T-cell (primary cell): ENCODE results near the gene HMG20A. TPM values are rescaled to one million over a fixed set of nuclear protein-coding genes. Genes with fewer than 3 reads are reported as not detected.
A peak's percentile ranks its signal among the peaks of the same experiment; 100 is the strongest.

Source experiments
- ATAC-seq, 4 experiments: fragments of 200-7000 bp in 3 of 4; fragments of 150-1000 bp in 1 of 4; cut with Tn5 transposase; replicated peaks in 1 of 4; 1 replicate in 3 of 4; 2 replicates in 1 of 4; pipeline ENCODE4 v1.10.0; 2021; ENCODE audit warnings: moderate library complexity in 3 of 4, mild to moderate bottlenecking in 2 of 4, moderate number of reproducible peaks in 1 of 4
- CTCF ChIA-PET, 2 donors: fragments of 300-600 bp; sonication (Branson Sonifier 250); formaldehyde crosslinking; loops; one replicate each; lab custom pipeline; 2022; ENCODE audit warnings: antibody characterized with exemption in 2 of 2; lab: Charles Lee
- POLR2A ChIA-PET, 2 donors: fragments of 300-600 bp; sonication (Branson Sonifier 250); formaldehyde crosslinking; loops; one replicate each; lab custom pipeline; 2022; ENCODE audit warnings: antibody characterized with exemption in 2 of 2; lab: Charles Lee
- DNase-seq, 35 experiments: peaks; one replicate each; pipeline versions ENCODE4 v3.0.0 to v3.0.0-alpha.2; 2013 to 2023
- H3K27ac ChIP-seq: one replicate; pipeline ENCODE4 v1.5.1; 2013; ENCODE audit warnings: low read length
- H3K27me3 ChIP-seq, 2 experiments: replicated peaks in 1 of 2; 1 replicate in 1 of 2; 2 replicates in 1 of 2; pipeline versions ENCODE4 v1.6.1 to v1.7.0; 2013; ENCODE audit warnings: low read length in 1 of 2, mixed read lengths in 1 of 2; ENCODE audit not compliant: control insufficient read depth in 2 of 2, insufficient read depth in 2 of 2; ENCODE audit errors: extremely low read depth in 1 of 2
- H3K36me3 ChIP-seq, 2 donors: 1 replicate in 1 of 2; 2 replicates in 1 of 2; pipeline versions ENCODE4 v1.6.1 to v1.7.0; 2013; ENCODE audit warnings: low read length in 1 of 2; ENCODE audit not compliant: control insufficient read depth in 2 of 2, insufficient read depth in 1 of 2; ENCODE audit errors: extremely low read depth in 1 of 2
- H3K4me1 ChIP-seq, 2 experiments: 1 replicate in 1 of 2; 2 replicates in 1 of 2; pipeline versions ENCODE4 v1.6.1 to v1.7.0; 2013; ENCODE audit warnings: low read length in 2 of 2, mixed read lengths in 1 of 2; ENCODE audit not compliant: insufficient read depth in 2 of 2, control insufficient read depth in 1 of 2; ENCODE audit errors: extremely low read depth in 1 of 2
- H3K4me3 ChIP-seq, 2 donors: 1 replicate in 1 of 2; 2 replicates in 1 of 2; pipeline versions ENCODE4 v1.5.1 to v1.7.0; 2013; ENCODE audit warnings: mild to moderate bottlenecking in 2 of 2, low read length in 1 of 2, moderate library complexity in 1 of 2; ENCODE audit not compliant: control insufficient read depth in 1 of 2; ENCODE audit errors: extremely low read depth in 1 of 2
- H3K9me3 ChIP-seq: 2 replicates; pipeline ENCODE4 v1.7.0; 2013
- H3K27ac Mint-ChIP-seq, 2 donors: one replicate each; pipeline ENCODE4 v1.8.0; 2020 to 2021; ENCODE audit warnings: mild to moderate bottlenecking in 2 of 2, mixed read lengths in 2 of 2
- H3K27me3 Mint-ChIP-seq, 2 donors: one replicate each; pipeline ENCODE4 v1.8.0; 2021 to 2022; ENCODE audit warnings: mixed read lengths in 2 of 2
- H3K36me3 Mint-ChIP-seq: one replicate; pipeline ENCODE4 v1.8.0; 2021; ENCODE audit warnings: mixed read lengths
- H3K4me1 Mint-ChIP-seq, 3 donors: one replicate each; pipeline ENCODE4 v1.8.0; 2020 to 2022; ENCODE audit warnings: mixed read lengths in 3 of 3, mild to moderate bottlenecking in 1 of 3
- H3K4me3 Mint-ChIP-seq, 3 donors: one replicate each; pipeline ENCODE4 v1.8.0; 2020 to 2022; ENCODE audit warnings: mild to moderate bottlenecking in 3 of 3, mixed read lengths in 3 of 3, moderate library complexity in 3 of 3
- H3K9me3 Mint-ChIP-seq, 3 donors: one replicate each; pipeline ENCODE4 v1.8.0; 2020 to 2022; ENCODE audit warnings: mixed read lengths in 3 of 3
- WGBS: methylation state at CpG from one replicate; pipeline ENCODE4 v1.1.5; 2013; ENCODE audit warnings: missing lambda C conversion rate; ENCODE audit not compliant: insufficient coverage; 5-methylcytosine and 5-hydroxymethylcytosine counted together
- total RNA-seq, 35 experiments: library from RNA in 6 of 35; stranded (reverse) in 6 of 35; fragments of 120-200 nt in 1 of 35; gene quantifications; one replicate each; pipeline versions ENCODE4 v1.2.1 to v1.2.4 and lab custom pipeline; 2013 to 2026

HMG20A gene
- total RNA-seq, 5 donors from 2014 or later (not counting 1 experiment from before 2014, with no cell fraction given), result 34.2 to 48.3 (median 42.0) TPM

- Histone ChIP-seq H3K27me3 (peaks cover 0 to 3% of the 10 kb centered on the region in 2 experiments), H3K9me3 (no peaks in the 10 kb centered on the region), H3K27ac (no peak overlapping the region), H3K36me3 (no peaks in the 10 kb centered on the region), H3K4me1 (peaks cover 13 to 14% of the 10 kb centered on the region in 2 experiments), H3K4me3 (no peak overlapping the region)
- Mint-ChIP-seq H3K27ac (no peak overlapping the region), H3K4me1 (peaks cover 20 to 25% (median 23%) of the 10 kb centered on the region in 3 donors), H3K9me3 (no peaks in the 10 kb centered on the region), H3K36me3 (no peaks in the 10 kb centered on the region), H3K27me3 (no peaks in the 10 kb centered on the region), H3K4me3 (no peak overlapping the region)
- 100% methylated on average over 1 of the region's 1 CpG for WGBS
- DNase-seq, result no peak
- ChIA-PET POLR2A (no interaction called here), CTCF (no interaction called here)
- ATAC-seq, result no peak
These were observed 3.7 kb upstream of the HMG20A start for GRCh38 chr15:77416954-77417353.

GRCh38 chr15:77417602-77418001 is 3.1 kb upstream of the HMG20A start:
- H3K27ac ChIP-seq, result no peak overlapping the region
- CTCF ChIA-PET, result no interaction called here
- H3K4me1 ChIP-seq, result peaks cover 15 to 17% of the 10 kb centered on the region in 2 experiments
- WGBS, result no CpG with 5 or more reads among the region's 3 CpGs
- peaks cover 0 to 3% of the 10 kb centered on the region in 2 experiments for H3K27me3 ChIP-seq
- ATAC-seq (no peak), DNase-seq (no peak)
- H3K9me3 ChIP-seq, result no peaks in the 10 kb centered on the region
- Mint-ChIP-seq H3K4me3 (peak overlapping the region in 1 of 3 donors; percentile 92), H3K36me3 (no peaks in the 10 kb centered on the region), H3K4me1 (peaks cover 20 to 26% (median 24%) of the 10 kb centered on the region in 3 donors), H3K27me3 (no peaks in the 10 kb centered on the region), H3K27ac (no peak overlapping the region), H3K9me3 (no peaks in the 10 kb centered on the region)
- POLR2A ChIA-PET, result no interaction called here
- no peak overlapping the region for H3K4me3 ChIP-seq
- H3K36me3 ChIP-seq, result no peaks in the 10 kb centered on the region

- no peaks in the 10 kb centered on the region for H3K27me3 Mint-ChIP-seq
- Histone ChIP-seq H3K4me3 (no peak overlapping the region), H3K27me3 (peaks cover 0 to 3% of the 10 kb centered on the region in 2 experiments), H3K4me1 (peaks cover 15 to 17% of the 10 kb centered on the region in 2 experiments), H3K9me3 (no peaks in the 10 kb centered on the region), H3K27ac (no peak overlapping the region), H3K36me3 (no peaks in the 10 kb centered on the region)
- peaks cover 27 to 34% (median 31%) of the 10 kb centered on the region in 3 donors for H3K4me1 Mint-ChIP-seq
- peak overlapping the region; percentile 90 to 92 (median 91) for H3K4me3 Mint-ChIP-seq
- POLR2A ChIA-PET, result no interaction called here
- H3K36me3 Mint-ChIP-seq, result no peaks in the 10 kb centered on the region
- WGBS, result 85% methylated on average over 3 of the region's 8 CpGs
- CTCF ChIA-PET, result interaction anchor here in 1 of 2 donors (0.9 to 1.3 kb wide), 2 partner anchors 121 to 396 kb away, joined by 3 to 4 read pairs; no protein-coding TSS in a partner anchor
- no peaks in the 10 kb centered on the region for H3K9me3 Mint-ChIP-seq
- H3K27ac Mint-ChIP-seq, result peak overlapping the region; percentile 86 to 87
- ATAC-seq (no peak), DNase-seq (no peak)
These were observed 2.2 kb upstream of the HMG20A start for GRCh38 chr15:77418391-77418965.

- Histone ChIP-seq H3K9me3 (no peaks in the 10 kb centered on the region), H3K4me1 (peaks cover 17 to 18% of the 10 kb centered on the region in 2 experiments), H3K36me3 (no peaks in the 10 kb centered on the region), H3K27ac (no peak overlapping the region), H3K4me3 (peak overlapping the region; percentile 56 to 88), H3K27me3 (peaks cover 0 to 3% of the 10 kb centered on the region in 2 experiments)
- peak in 22 of 35 experiments; percentile 0 to 50 (median 6) for DNase-seq
- H3K27ac Mint-ChIP-seq, result peak overlapping the region; percentile 86 to 87
- ChIA-PET POLR2A (no interaction called here), CTCF (interaction anchor here (0.6 to 1.3 kb wide), 3 partner anchors 122 to 1577 kb away, joined by 3 to 4 read pairs (median 4); no protein-coding TSS in a partner anchor)
- peak in 1 of 4 experiments; percentile 27 for ATAC-seq
- H3K4me1 Mint-ChIP-seq, result peaks cover 33 to 41% (median 38%) of the 10 kb centered on the region in 3 donors
- 2% methylated on average over 42 of the region's 72 CpGs for WGBS
- H3K36me3 Mint-ChIP-seq, result no peaks in the 10 kb centered on the region
- H3K27me3 Mint-ChIP-seq, result no peaks in the 10 kb centered on the region
- peak overlapping the region; percentile 90 to 92 (median 91) for H3K4me3 Mint-ChIP-seq
- no peaks in the 10 kb centered on the region for H3K9me3 Mint-ChIP-seq
These were observed 1.5 kb upstream of the HMG20A start for GRCh38 chr15:77418966-77419835.

DNA sequence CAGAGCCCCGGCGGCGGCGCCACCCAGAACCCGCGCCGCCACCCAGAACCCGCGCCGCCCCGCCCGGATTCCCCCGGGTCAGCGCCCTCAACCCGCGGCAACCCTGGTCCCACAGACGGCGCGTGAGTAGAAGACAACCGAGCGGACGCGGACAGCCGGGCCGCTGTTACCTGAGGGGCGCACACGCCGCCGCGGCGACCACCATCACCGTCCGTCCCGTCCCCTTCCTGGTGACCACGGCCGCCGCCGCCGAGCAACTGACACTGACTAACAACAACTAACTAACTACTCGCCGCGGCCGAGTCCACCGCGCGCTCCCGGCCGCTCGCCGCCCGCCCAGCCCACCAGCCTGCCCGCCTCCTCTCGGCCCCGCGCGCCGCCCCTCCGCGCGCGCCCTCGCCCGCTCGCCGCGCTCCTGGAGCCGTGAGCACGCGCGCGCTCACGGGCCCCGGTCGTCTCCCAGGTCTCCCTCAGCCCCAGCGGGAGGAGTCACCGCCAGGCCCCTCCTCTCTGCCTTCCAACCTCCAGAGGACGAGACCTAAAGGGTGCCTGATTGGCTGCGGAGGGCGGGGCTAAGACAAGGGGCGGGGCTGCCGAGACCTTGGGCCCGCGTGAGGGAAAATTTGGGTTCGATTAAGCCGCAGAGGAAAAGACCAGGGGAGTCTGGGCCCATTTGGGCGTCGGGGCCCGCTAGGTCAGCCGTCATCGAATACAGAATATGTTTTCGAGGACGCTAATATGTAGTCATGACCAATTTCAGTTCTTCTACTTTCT is 665 bp upstream of the HMG20A start, which contains the start of gene PEAK1:
PEAK1 (minus strand) TSS at position 269 of the 774 bp plus-strand sequence. CDS start 238,178 bp downstream, outside the sequence.
- Histone ChIP-seq H3K4me1 (peaks cover 17 to 19% of the 10 kb centered on the region in 2 experiments), H3K27ac (peak within 1 kb of the TSS; percentile 90), H3K36me3 (peaks cover 0 to 3% of the 10 kb centered on the region in 2 donors), H3K9me3 (no peaks in the 10 kb centered on the region), H3K4me3 (peak within 1 kb of the TSS; percentile 77 to 92), H3K27me3 (peaks cover 0 to 3% of the 10 kb centered on the region in 2 experiments)
- Mint-ChIP-seq H3K27ac (peak within 1 kb of the TSS; percentile 98 to 99), H3K4me1 (peaks cover 40 to 49% (median 45%) of the 10 kb centered on the region in 3 donors), H3K27me3 (no peaks in the 10 kb centered on the region), H3K9me3 (no peaks in the 10 kb centered on the region), H3K36me3 (peaks cover 1% of the 10 kb centered on the region), H3K4me3 (peak within 1 kb of the TSS; percentile 90 to 98 (median 97))
- under 1% methylated on average over 92 of the region's 92 CpGs for WGBS
- DNase-seq (peak; percentile 97 to 100 (median 100)), ATAC-seq (peak; percentile 97 to 99 (median 98))
- POLR2A ChIA-PET, result interaction anchor here (0.7 to 0.8 kb wide), 2 partner anchors 100 to 363 kb away, joined by 3 to 5 read pairs; no protein-coding TSS in a partner anchor
- CTCF ChIA-PET, result interaction anchor here (0.6 to 1.3 kb wide), 4 partner anchors 398 to 1578 kb away, joined by 3 to 6 read pairs (median 4); no protein-coding TSS in a partner anchor
